Esophagus squamous epithelium (tissue), 5 donors: ENCODE data around the gene KLRB1. TPM values are rescaled to one million over a fixed set of nuclear protein-coding genes. Genes with fewer than 3 reads are reported as not detected.
"Not testable (repeated sequence)": the region's sequence is repeated elsewhere in the genome, so short reads cannot be mapped to it uniquely, and the experiment has no call there.

ENCODE experiments used
- DNase-seq: peaks from one replicate; lab custom pipeline; 2025; lab: John Stamatoyannopoulos, UW
- H3K27ac ChIP-seq, 4 donors: fragments of 200-600 bp; sonication (generic); one replicate each; pipeline ENCODE4 v1.5.1; 2016 to 2019; ENCODE audit warnings: mild to moderate bottlenecking in 1 of 4
- H3K27me3 ChIP-seq, 4 donors: fragments of 200-600 bp; sonication (generic); 1 replicate in 3 of 4; 2 replicates in 1 of 4; pipeline versions ENCODE4 v1.5.1 to v1.6.0; 2017 to 2021; ENCODE audit warnings: antibody characterized with exemption in 1 of 4
- H3K36me3 ChIP-seq, 3 donors: fragments of 200-600 bp; sonication (generic); one replicate each; pipeline ENCODE4 v1.5.1; 2016 to 2019
- H3K4me1 ChIP-seq, 3 donors: fragments of 200-600 bp; sonication (generic); one replicate each; pipeline ENCODE4 v1.5.1; 2017 to 2019
- H3K4me3 ChIP-seq, 4 donors: fragments of 200-600 bp; sonication (generic); 1 replicate in 3 of 4; 2 replicates in 1 of 4; pipeline ENCODE4 v1.5.1; 2016 to 2019; ENCODE audit warnings: mild to moderate bottlenecking in 2 of 4, moderate library complexity in 1 of 4
- H3K9me3 ChIP-seq, 3 donors: fragments of 200-600 bp; sonication (generic); one replicate each; pipeline ENCODE4 v1.5.1; 2016 to 2019
- POLR2A ChIP-seq, 4 donors: fragments of 450-650 bp; IDR thresholded peaks; one replicate each; pipeline ENCODE4 v1.6.1; 2017; ENCODE audit warnings: antibody characterized with exemption in 4 of 4, mild to moderate bottlenecking in 4 of 4, moderate library complexity in 3 of 4
- WGBS, 2 donors: methylation state at CpG; one replicate each; pipeline ENCODE4 v1.1.5; 2018; 5-methylcytosine and 5-hydroxymethylcytosine counted together
- intact Hi-C: fragments of 100-400 bp; cut with DNase I; formaldehyde crosslinking; loops from one replicate; pipeline ENCODE4 v1.15.0; 2022
- total RNA-seq, 4 donors: library from RNA; depleted of rRNA; stranded (reverse); fragments of >200 nt; gene quantifications; one replicate each; pipeline ENCODE4 v1.1.0, GENCODE V29; 2016
- TF ChIP-seq, protein P1 (sequence below), 6 experiments: fragments of 450-650 bp in 4 of 6; fragments of 200-600 bp in 2 of 6; sonication (generic) in 2 of 6; IDR thresholded peaks; one replicate each; pipeline ENCODE4 v1.5.1; 2016 to 2019; ENCODE audit warnings: antibody characterized with exemption in 6 of 6, mild to moderate bottlenecking in 4 of 6, moderate library complexity in 4 of 6
- donor health status: DM: yes; HTN: yes; CAD: no.

The KLRB1 gene
- total RNA-seq, 4 donors from 2014 or later = 0.70 to 2.7 (median 0.97) TPM; not detected in 1

GRCh38 chr12:9606247-9606646 lies 1.5 kb downstream of the KLRB1 start:
- H3K27ac ChIP-seq = no peak overlapping the region
- H3K4me1 ChIP-seq = no peaks in the 10 kb centered on the region
- H3K36me3 ChIP-seq = no peaks in the 10 kb centered on the region
- H3K9me3 ChIP-seq = no peaks in the 10 kb centered on the region
- intact Hi-C loops = no loop called here
- no peak for DNase-seq
- TF ChIP-seq, protein P1, sequence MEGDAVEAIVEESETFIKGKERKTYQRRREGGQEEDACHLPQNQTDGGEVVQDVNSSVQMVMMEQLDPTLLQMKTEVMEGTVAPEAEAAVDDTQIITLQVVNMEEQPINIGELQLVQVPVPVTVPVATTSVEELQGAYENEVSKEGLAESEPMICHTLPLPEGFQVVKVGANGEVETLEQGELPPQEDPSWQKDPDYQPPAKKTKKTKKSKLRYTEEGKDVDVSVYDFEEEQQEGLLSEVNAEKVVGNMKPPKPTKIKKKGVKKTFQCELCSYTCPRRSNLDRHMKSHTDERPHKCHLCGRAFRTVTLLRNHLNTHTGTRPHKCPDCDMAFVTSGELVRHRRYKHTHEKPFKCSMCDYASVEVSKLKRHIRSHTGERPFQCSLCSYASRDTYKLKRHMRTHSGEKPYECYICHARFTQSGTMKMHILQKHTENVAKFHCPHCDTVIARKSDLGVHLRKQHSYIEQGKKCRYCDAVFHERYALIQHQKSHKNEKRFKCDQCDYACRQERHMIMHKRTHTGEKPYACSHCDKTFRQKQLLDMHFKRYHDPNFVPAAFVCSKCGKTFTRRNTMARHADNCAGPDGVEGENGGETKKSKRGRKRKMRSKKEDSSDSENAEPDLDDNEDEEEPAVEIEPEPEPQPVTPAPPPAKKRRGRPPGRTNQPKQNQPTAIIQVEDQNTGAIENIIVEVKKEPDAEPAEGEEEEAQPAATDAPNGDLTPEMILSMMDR (IDR thresholded peaks at IDR 0.05) = no peak
- TF ChIP-seq POLR2A (IDR thresholded peaks at IDR 0.05) = no peak
- H3K4me3 ChIP-seq = no peak overlapping the region
- 82 to 85% methylated on average over 3 of the region's 3 CpGs for WGBS, 2 donors
- no peaks in the 10 kb centered on the region for H3K27me3 ChIP-seq

DNA sequence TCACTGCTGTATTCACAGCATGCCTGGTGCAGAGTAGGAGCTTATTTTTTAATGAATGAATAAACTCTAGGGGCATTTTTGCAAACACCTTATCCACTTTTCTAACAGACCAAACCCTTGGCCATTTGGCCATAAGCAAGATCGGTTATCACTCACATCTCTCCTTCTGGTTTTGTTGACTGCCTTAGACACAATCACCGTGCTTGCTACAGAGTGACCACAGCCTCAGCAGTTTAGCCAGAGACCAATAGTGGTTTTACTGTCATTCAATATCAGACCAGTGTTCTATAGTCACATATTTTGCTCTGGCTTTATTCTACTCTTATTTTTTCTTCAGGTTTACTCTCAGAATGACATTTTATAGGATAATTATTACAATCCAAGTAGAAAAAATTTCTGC lies 2.2 kb downstream of the KLRB1 start:
- 85 to 95% methylated on average over 2 of the region's 2 CpGs for WGBS, 2 donors
- TF ChIP-seq, protein P1 (IDR thresholded peaks at IDR 0.05) = no peak
- no peak for TF ChIP-seq POLR2A (IDR thresholded peaks at IDR 0.05)

DNA sequence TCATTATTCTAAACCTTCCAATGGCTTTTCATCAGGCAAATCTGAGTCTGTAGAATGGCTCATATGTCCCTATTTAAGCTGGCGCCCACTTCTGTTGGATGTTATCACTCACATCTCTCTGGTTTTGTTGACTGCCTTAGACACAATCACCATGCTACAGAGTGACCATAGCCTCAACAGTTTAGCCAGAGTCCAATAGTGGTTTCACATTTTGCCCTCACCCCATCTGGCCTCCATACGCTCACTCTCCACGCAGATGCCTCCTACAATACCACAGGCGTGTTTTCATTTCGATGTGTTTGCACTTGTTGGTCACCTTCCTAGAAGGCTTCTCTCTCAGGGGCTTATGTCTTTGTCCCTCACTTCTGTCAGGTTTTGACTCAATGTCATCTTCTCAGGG lies 3.4 kb downstream of the KLRB1 start:
- intact Hi-C loops = no loop called here
- Histone ChIP-seq H3K9me3 (no peaks in the 10 kb centered on the region), H3K4me1 (no peaks in the 10 kb centered on the region), H3K27ac (no peak overlapping the region), H3K4me3 (no peak overlapping the region), H3K27me3 (no peaks in the 10 kb centered on the region), H3K36me3 (no peaks in the 10 kb centered on the region)
- TF ChIP-seq, protein P1 (IDR thresholded peaks at IDR 0.05) = no peak
- TF ChIP-seq POLR2A (IDR thresholded peaks at IDR 0.05) = no peak
- no peak for DNase-seq
- WGBS, 2 donors = 94 to 96% methylated on average over 5 of the region's 5 CpGs

More for the DNA sequence above, 2.2 kb downstream of the KLRB1 start:
- H3K36me3 ChIP-seq = no peaks in the 10 kb centered on the region
- H3K27me3 ChIP-seq = no peaks in the 10 kb centered on the region
- no peak for DNase-seq
- H3K4me3 ChIP-seq = no peak overlapping the region
- H3K27ac ChIP-seq = no peak overlapping the region
- no peaks in the 10 kb centered on the region for H3K4me1 ChIP-seq
- intact Hi-C loops = no loop called here
- no peaks in the 10 kb centered on the region for H3K9me3 ChIP-seq

GRCh38 chr12:9600426-9600825 lies 7.3 kb downstream of the KLRB1 start:
- H3K9me3 ChIP-seq, H3K27me3 ChIP-seq, intact Hi-C loops, DNase-seq, H3K36me3 ChIP-seq, H3K4me1 ChIP-seq, H3K4me3 ChIP-seq, H3K27ac ChIP-seq: not testable (repeated sequence)
- WGBS, 2 donors = 92 to 100% methylated on average over 1 of the region's 3 CpGs

DNA sequence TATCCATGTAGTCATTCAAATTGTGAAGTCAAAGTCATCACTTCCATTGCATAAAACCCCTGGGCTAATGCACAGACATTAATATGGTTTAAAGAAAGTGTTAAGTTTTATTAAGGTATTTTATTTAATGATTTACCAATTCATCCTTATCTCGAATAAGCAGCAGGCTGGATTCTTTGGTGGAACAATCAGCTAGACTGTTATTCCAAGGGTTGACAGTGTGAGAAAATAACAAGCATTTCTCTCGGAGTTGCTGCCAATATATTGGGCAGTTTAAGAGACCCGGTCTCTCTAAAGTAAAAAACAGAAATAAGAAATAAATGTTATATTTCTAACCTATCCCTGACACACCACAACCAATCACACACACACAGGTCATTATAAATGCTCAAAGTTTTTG lies 9.4 kb downstream of the KLRB1 start:
- Histone ChIP-seq H3K27ac (no peak overlapping the region), H3K4me3 (no peak overlapping the region), H3K4me1 (no peaks in the 10 kb centered on the region), H3K36me3 (no peaks in the 10 kb centered on the region), H3K27me3 (no peaks in the 10 kb centered on the region), H3K9me3 (no peaks in the 10 kb centered on the region)
- WGBS, 2 donors = 86% methylated on average over 3 of the region's 3 CpGs
- TF ChIP-seq POLR2A (IDR thresholded peaks at IDR 0.05) = no peak
- TF ChIP-seq, protein P1 (IDR thresholded peaks at IDR 0.05) = no peak
- intact Hi-C loops = no loop called here
- DNase-seq = no peak

- Histone ChIP-seq H3K4me3 (no peak overlapping the region), H3K9me3 (no peaks in the 10 kb centered on the region), H3K27ac (no peak overlapping the region), H3K4me1 (no peaks in the 10 kb centered on the region), H3K27me3 (no peaks in the 10 kb centered on the region), H3K36me3 (no peaks in the 10 kb centered on the region)
- TF ChIP-seq POLR2A (IDR thresholded peaks at IDR 0.05) = no peak
- TF ChIP-seq, protein P1 (IDR thresholded peaks at IDR 0.05) = no peak
- intact Hi-C loops = no loop called here
- DNase-seq = no peak
- WGBS, 2 donors = 86 to 90% methylated on average over 5 of the region's 5 CpGs
Measured at GRCh38 chr12:9597365-9597764, 10.4 kb downstream of the KLRB1 start.
